DMS53 treated with DMSO at 0.1 percent for 48 hours (cell line): ENCODE measurements around the gene EVX2.

Experiments
- DNase-seq: peaks from one replicate; lab custom pipeline; 2025; ENCODE audit not compliant: unreplicated experiment; lab: John Stamatoyannopoulos, UW

Gene EVX2

GRCh38 chr2:176083796-176084261 is at the start of gene EVX2:
EVX2 (minus strand) TSS chr2:176083962; CDS start chr2:176083776, 186 bp downstream.
- no peak for DNase-seq

DNA sequence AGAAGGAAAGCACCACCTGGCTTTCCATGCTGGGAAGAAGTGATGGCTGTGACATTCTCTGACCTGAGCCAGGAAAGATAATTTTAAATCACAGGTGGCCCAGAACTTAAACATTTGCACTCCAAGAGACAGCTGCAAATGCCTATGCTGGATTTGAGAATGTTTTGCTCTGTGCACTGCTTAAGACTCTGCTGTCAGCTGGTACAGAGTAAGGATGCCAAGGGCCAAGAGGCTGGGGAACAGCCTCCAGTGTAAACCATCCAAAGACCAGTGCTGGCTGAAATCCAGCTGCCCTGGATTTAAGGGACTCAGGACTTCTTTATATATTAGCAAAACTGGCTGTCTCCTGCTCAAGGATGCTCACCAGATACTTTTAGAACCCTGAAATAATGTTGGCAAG is 49.6 kb upstream of the EVX2 start:
- no peak for DNase-seq

DNA sequence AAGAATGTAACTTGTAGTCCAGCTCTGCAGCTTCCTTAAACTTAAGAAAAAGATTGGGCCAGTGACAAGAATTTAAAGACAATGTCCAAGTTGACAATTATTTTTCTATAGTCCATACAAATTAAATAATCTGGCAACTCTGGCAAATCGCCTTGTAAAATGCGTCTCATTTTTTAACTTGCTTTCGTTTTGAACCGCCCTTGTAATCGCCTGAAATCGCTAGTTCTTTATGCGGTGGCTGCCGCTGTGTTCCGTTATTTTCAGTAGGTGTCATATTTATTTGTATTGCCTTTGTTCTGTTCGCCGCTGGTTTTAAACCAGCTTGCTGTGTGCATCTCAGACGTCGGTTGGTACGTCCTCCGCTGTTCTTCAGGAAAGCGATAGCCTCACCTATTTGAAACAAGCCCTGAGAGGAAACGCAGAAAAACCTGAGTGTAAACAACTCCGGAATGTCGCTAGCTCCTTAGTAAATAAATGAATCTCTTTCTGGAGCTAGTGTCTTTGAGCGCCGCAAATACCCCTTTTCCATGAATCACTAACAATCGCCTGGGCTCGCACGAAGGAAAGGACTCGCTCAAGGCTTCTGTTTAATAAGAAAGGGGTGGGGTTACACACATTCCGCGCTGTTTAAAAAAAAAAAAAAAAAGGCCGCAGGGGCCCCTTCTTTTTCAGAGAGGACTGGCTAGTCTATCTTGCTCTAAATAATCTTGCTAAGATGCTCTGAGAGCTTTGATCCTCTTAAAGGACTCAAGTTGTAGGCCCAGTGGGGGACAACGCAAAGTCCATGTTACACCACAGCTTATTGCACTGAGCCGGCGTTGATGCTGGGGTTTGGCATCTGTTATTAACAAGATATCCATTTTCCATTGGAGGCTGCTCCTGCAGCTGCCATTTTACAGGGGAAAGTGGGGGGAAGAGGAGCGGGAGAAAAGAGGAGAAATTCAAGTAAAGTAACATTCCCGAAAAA is 48.7 kb upstream of the EVX2 start:
- no peak for DNase-seq

GRCh38 chr2:176131848-176132158 is 48.0 kb upstream of the EVX2 start:
- DNase-seq: no peak

GRCh38 chr2:176130957-176131847 is 47.4 kb upstream of the EVX2 start:
- DNase-seq: no peak

- peak; percentile 37 for DNase-seq
Observed at GRCh38 chr2:176130147-176130956, 46.6 kb upstream of the EVX2 start.

GRCh38 chr2:176129813-176130146 is 46.0 kb upstream of the EVX2 start:
- peak; percentile 67 for DNase-seq

GRCh38 chr2:176128982-176129796 is 45.4 kb upstream of the EVX2 start, which contains the start of gene HOXD8:
HOXD8 (plus strand) TSS chr2:176129705; CDS start chr2:176130367, 662 bp downstream.
- peak; percentile 67 for DNase-seq

- no peak for DNase-seq
Observed at GRCh38 chr2:176128172-176128981, 44.6 kb upstream of the EVX2 start.

GRCh38 chr2:176127774-176128072 is 44.0 kb upstream of the EVX2 start:
- no peak for DNase-seq

GRCh38 chr2:176126929-176127773 is 43.4 kb upstream of the EVX2 start:
- peak; percentile 64 for DNase-seq

- DNase-seq: no peak
Observed at GRCh38 chr2:176125772-176126054, 42.0 kb upstream of the EVX2 start.

DNA sequence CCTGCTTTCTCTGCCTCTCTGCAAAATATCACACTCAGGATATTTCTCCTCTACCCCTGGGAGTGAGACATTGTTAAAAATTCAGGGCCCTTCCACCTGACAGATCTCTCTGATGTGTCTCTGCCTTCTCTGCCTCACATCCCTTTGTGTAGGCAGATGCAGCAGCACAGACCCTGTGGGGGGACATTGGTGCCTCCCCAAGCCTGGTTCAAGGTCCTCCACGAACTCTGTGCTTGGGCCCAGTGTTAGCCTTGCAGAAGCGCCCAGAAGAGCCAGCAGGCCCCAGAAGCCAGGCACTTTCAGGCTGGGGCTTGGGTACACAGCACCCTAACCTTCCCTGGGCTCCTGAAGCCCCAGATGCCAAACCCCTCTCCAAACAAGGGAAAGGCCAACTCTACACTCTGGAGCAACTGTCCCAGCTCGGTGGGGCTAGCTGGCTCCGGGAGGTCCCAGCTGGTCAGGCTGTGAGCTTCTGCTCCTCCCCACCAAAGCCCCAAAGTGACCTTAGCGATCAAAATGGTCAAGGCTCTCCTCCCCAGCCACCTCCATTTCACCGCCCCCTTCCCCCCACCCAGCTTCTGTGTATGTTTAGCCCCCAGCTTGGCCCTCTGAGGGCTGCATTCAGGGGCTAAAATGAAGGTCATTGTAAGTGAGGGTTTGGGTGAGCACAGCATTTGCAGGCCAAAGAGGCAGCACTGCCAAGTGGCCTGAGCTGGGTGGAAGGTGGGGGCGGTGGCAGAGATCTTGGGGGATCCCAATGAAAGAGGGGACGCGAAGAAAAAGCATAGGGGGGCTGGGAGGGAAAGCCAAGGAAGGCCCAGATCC is 41.4 kb upstream of the EVX2 start:
- no peak for DNase-seq

GRCh38 chr2:176124110-176124946 is 40.6 kb upstream of the EVX2 start:
- no peak for DNase-seq

DNA sequence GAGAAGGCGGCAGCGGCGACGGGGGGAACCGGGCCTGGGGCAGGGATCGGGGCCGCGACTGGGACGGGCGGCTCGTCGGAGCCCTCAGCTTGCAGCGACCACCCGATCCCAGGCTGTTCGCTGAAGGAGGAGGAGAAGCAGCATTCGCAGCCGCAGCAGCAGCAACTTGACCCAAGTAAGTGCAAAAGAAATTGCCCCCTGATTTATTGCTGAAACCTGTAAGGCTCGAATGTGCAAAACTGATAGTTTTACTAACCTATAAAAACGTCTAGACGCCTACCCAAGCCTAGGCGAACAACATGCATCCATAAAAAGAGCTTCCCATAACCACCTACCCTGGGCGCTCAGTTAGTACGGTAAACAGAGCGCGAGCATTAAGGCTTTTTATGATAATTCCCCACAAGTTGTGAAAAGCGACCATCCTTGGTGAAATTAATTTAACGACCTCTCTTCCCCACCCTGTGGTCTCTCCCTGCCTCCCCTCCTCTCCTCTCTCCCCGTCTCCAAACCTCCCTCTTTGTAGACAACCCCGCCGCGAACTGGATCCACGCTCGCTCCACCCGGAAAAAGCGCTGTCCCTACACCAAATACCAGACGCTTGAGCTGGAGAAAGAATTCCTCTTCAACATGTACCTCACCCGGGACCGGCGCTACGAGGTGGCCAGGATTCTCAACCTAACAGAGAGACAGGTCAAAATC is 39.8 kb upstream of the EVX2 start:
- DNase-seq: no peak

DNA sequence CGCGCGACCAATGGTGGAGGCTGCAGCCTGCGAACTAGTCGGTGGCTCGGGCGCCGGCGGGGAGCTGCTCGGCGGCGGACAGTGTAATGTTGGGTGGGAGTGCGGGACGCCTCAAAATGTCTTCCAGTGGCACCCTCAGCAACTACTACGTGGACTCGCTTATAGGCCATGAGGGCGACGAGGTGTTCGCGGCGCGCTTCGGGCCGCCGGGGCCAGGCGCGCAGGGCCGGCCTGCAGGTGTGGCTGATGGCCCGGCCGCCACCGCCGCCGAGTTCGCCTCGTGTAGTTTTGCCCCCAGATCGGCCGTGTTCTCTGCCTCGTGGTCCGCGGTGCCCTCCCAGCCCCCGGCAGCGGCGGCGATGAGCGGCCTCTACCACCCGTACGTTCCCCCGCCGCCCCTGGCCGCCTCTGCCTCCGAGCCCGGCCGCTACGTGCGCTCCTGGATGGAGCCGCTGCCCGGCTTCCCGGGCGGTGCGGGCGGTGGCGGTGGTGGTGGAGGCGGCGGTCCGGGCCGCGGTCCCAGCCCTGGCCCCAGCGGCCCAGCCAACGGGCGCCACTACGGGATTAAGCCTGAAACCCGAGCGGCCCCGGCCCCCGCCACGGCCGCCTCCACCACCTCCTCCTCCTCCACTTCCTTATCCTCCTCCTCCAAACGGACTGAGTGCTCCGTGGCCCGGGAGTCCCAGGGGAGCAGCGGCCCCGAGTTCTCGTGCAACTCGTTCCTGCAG is 39.1 kb upstream of the EVX2 start, which contains the start of gene HOXD9:
HOXD9 (plus strand) TSS at position 37 of the 728 bp plus-strand sequence; CDS start at position 87, 50 bp downstream.
- no peak for DNase-seq
